GM12878 (cell line): ENCODE data around the gene RPS8. TPM values are rescaled to one million over a fixed set of nuclear protein-coding genes. Genes with fewer than 3 reads are reported as not detected.

ENCODE experiments used
- ATAC-seq: fragments of 200-7000 bp; cut with Tn5 transposase; 3 replicates; pipeline ENCODE4 v1.9.1; 2020; ENCODE audit warnings: mild to moderate bottlenecking, moderate library complexity
- BruUV-seq: library from RNA; stranded (reverse); fragments of 400-500 nt; replicated peaks from 2 replicates; lab custom pipeline; 2021; lab: Mats Ljungman, UMichigan
- CTCF ChIA-PET: fragments of 300-600 bp; sonication (Branson Sonifier 250); formaldehyde crosslinking; extraction: SDS; loops from one replicate; lab custom pipeline; 2021; ENCODE audit warnings: inconsistent platforms; lab: Yijun Ruan, JAX
- POLR2A ChIA-PET: fragments of 350-600 bp; formaldehyde crosslinking; extraction: SDS; loops from one replicate; lab custom pipeline; 2021; ENCODE audit warnings: inconsistent platforms; lab: Charles Lee
- RAD21 ChIA-PET: fragments of 300-600 bp; sonication (Branson Sonifier 250); formaldehyde crosslinking; loops from one replicate; lab custom pipeline; 2023; ENCODE audit warnings: antibody characterized with exemption; ENCODE audit not compliant: unreplicated experiment; lab: Charles Lee
- SMC1A ChIA-PET: fragments of 300-600 bp; sonication (Branson Sonifier 250); formaldehyde crosslinking; loops from one replicate; lab custom pipeline; 2023; ENCODE audit not compliant: unreplicated experiment, uncharacterized antibody; lab: Charles Lee
- DNase-seq: peaks from one replicate; pipeline ENCODE4 v3.0.0-alpha.2; 2011; ENCODE audit warnings: low read depth, low spot score
- FAIRE-seq: peaks from 3 replicates; lab custom pipeline; 2011; peaks lifted over from hg19 to GRCh38; lab: Jason Lieb, UNC
- H2AFZ ChIP-seq: 2 replicates; pipeline ENCODE4 v1.6.0; 2011; ENCODE audit warnings: low read depth, low read length, control low read depth; ENCODE audit not compliant: control insufficient read depth
- H3K27ac ChIP-seq: 2 replicates; pipeline ENCODE4 v1.5.1; 2011; ENCODE audit warnings: control low read depth; ENCODE audit not compliant: control insufficient read depth, insufficient read depth
- H3K27me3 ChIP-seq, 2 experiments: replicated peaks in 1 of 2; 2 replicates each; pipeline versions ENCODE4 v1.6.0 to v1.6.1; 2011; ENCODE audit warnings: low read length in 1 of 2; ENCODE audit not compliant: control insufficient read depth in 2 of 2, insufficient read depth in 2 of 2
- H3K36me3 ChIP-seq, 2 experiments: 2 replicates each; pipeline ENCODE4 v1.5.1; 2011; ENCODE audit warnings: low read length in 1 of 2; ENCODE audit not compliant: control insufficient read depth in 2 of 2, insufficient read depth in 2 of 2
- H3K4me1 ChIP-seq: 2 replicates; pipeline ENCODE4 v1.6.1; 2011; ENCODE audit warnings: mild to moderate bottlenecking, low read length, moderate library complexity, mixed read lengths; ENCODE audit not compliant: control insufficient read depth, insufficient read depth
- H3K4me2 ChIP-seq: 2 replicates; pipeline ENCODE4 v1.6.0; 2011; ENCODE audit warnings: control low read depth; ENCODE audit not compliant: control insufficient read depth, insufficient read depth
- H3K4me3 ChIP-seq: fragments of 200-600 bp; sonication (generic); 2 replicates; pipeline ENCODE4 v1.5.1; 2016
- H3K79me2 ChIP-seq: 2 replicates; pipeline ENCODE4 v1.6.0; 2011; ENCODE audit warnings: low read length; ENCODE audit not compliant: control insufficient read depth, insufficient read depth
- H3K9ac ChIP-seq: 2 replicates; pipeline ENCODE4 v1.8.0; 2011; ENCODE audit warnings: low read length, control low read depth, mixed read lengths; ENCODE audit not compliant: control insufficient read depth, insufficient read depth
- H3K9me3 ChIP-seq: replicated peaks from 3 replicates; pipeline ENCODE4 v1.5.1; 2011; ENCODE audit warnings: mild to moderate bottlenecking, low read length; ENCODE audit not compliant: control insufficient read depth, insufficient read depth
- H4K20me1 ChIP-seq: 2 replicates; pipeline ENCODE4 v1.6.0; 2011; ENCODE audit not compliant: control insufficient read depth, insufficient read depth
- ATF2 ChIP-seq: IDR thresholded peaks from 2 replicates; pipeline ENCODE4 v1.6.1; 2012; ENCODE audit warnings: low read length, inconsistent platforms
- CBFB ChIP-seq: IDR thresholded peaks from 2 replicates; pipeline ENCODE4 v1.6.1; 2016; ENCODE audit warnings: antibody characterized with exemption, low read depth
- LARP7 ChIP-seq: fragments of 450-650 bp; IDR thresholded peaks from 2 replicates; pipeline ENCODE4 v1.6.1; 2017; ENCODE audit warnings: mild to moderate bottlenecking
- POLR2A ChIP-seq: IDR thresholded peaks from 2 replicates; pipeline ENCODE4 v1.6.1; 2011; ENCODE audit warnings: low read depth, mild to moderate bottlenecking, low read length
- TBL1XR1 ChIP-seq: IDR thresholded peaks from 2 replicates; pipeline ENCODE4 v1.6.1; 2012; ENCODE audit warnings: low read depth, low read length, improper control_type of control experiment
- WGBS: methylation state at CpG from one replicate; pipeline ENCODE4 v1.1.6; 2016; ENCODE audit warnings: low lambda C conversion rate; ENCODE audit not compliant: insufficient replicate concordance, insufficient coverage; ENCODE audit errors: missing lambda C conversion rate; 5-methylcytosine and 5-hydroxymethylcytosine counted together
- in situ Hi-C: fragments of 300-500 bp; cut with MboI; formaldehyde crosslinking; loops from 9 replicates; pipeline ENCODE4 v1.14.3; 2018; ENCODE audit warnings: mixed read lengths
- intact Hi-C: fragments of 100-400 bp; cut with micrococcal nuclease; formaldehyde crosslinking; loops from one replicate; pipeline ENCODE4 v1.14.2; 2022; ENCODE audit not compliant: unreplicated experiment
- polyA plus RNA-seq, 11 experiments: library from polyadenylated mRNA; depleted of rRNA in 4 of 11; unstranded in 6 of 11; stranded (reverse) in 5 of 11; fragments of >200 nt; fragmentation: Nextera tagmentation in 4 of 11; fragmentation: Illumina TruSeq in 1 of 11; extraction: Ambion mirVana in 4 of 11; extraction: Trizol in 1 of 11; gene quantifications; 1 replicate in 1 of 11; 2 replicates in 10 of 11; pipeline versions ENCODE4 v1.2.1 to v1.2.3, GENCODE V29; 2011 to 2016; ENCODE audit warnings: inconsistent platforms in 2 of 11, missing spikeins in 2 of 11, low read depth in 1 of 11
- total RNA-seq, 4 experiments: library from RNA; depleted of rRNA in 3 of 4; stranded (reverse); fragments of >200 nt in 3 of 4; fragmentation: Illumina TruSeq in 1 of 4; extraction: Trizol in 1 of 4; gene quantifications; 2 replicates each; pipeline versions ENCODE4 v1.2.1 to v1.2.3, GENCODE V29; 2013 to 2021

RPS8 gene
- total and polyA plus RNA-seq, 10 of the 15 experiments (the other 5 are each of a cell fraction or from before 2014, with no cell fraction given) = 1,296 to 3,461 (median 2,877) TPM

- Histone ChIP-seq H3K4me3 (peak overlapping the region; percentile 94), H3K9ac (no peak overlapping the region; the same call in 1 of the 2 replicates)
Observed at GRCh38 chr1:44801491-44802305, 26.4 kb downstream of the RPS8 start.

More at GRCh38 chr1:44801491-44802305, 26.4 kb downstream of the RPS8 start:
- H3K36me3 ChIP-seq = peaks cover 6 to 9% of the 10 kb centered on the region in 2 experiments
- no peaks in the 10 kb centered on the region for H3K9me3 ChIP-seq
- SMC1A ChIA-PET = interaction anchor here (0.7 to 1.7 kb wide), 3 partner anchors 8 to 210 kb away, joined by 3 to 10 read pairs (median 8); partner anchors contain the start of genes HECTD3 and UROD
- 31% methylated on average over 10 of the region's 13 CpGs for WGBS
- H3K27ac ChIP-seq = peak overlapping the region; percentile 43; the same call in 1 of the 2 replicates
- ATAC-seq (no peak), DNase-seq (no peak), FAIRE-seq (no peak)
- no peaks in the 10 kb centered on the region for H3K27me3 ChIP-seq
- no peak for TF ChIP-seq ATF2
- 0 out of 2 replicates have a peak, but pooled peaks have one; percentile 29 for TF ChIP-seq LARP7
- TF ChIP-seq CBFB = no peak
- TF ChIP-seq TBL1XR1 = no peak
- TF ChIP-seq POLR2A = peak; percentile 32; the same call in 1 of the 2 replicates
- H3K4me1 ChIP-seq = peaks cover 18% of the 10 kb centered on the region
- in situ Hi-C loops (no loop called here), intact Hi-C loops (no loop called here)
- no peak overlapping the region for H2AFZ ChIP-seq
- H3K79me2 ChIP-seq = peaks cover 21% of the 10 kb centered on the region
- RAD21 ChIA-PET = interaction anchor here (1.9 to 2.1 kb wide), 3 partner anchors 12 to 26 kb away, joined by 6 to 23 read pairs (median 18); partner anchors contain the start of gene RPS8
- CTCF ChIA-PET = interaction anchor here (3.2 to 3.5 kb wide), 2 partner anchors 7 to 17 kb away, joined by 45 to 47 read pairs; partner anchors contain the start of gene BTBD19
- H4K20me1 ChIP-seq = no peaks in the 10 kb centered on the region
- peak overlapping the region; percentile 80 for H3K4me2 ChIP-seq
- POLR2A ChIA-PET = interaction anchor here (0.6 to 6.9 kb wide), 10 partner anchors 7 to 693 kb away, joined by 4 to 59 read pairs (median 8); partner anchors contain the start of genes BTBD19, DYNLT4, RNU5D-1 and RPS8
- TSS peak; percentile 78 for BruUV-seq
